Measurements from ENCODE around the gene PROCA1. TPM values are rescaled to one million over a fixed set of nuclear protein-coding genes. Genes with fewer than 3 reads are reported as not detected.
A peak's percentile ranks its signal among the peaks of the same experiment; 100 is the strongest.

Gene PROCA1
- total and polyA plus RNA-seq, 2 of the 13 experiments (the other 11 are each of a cell fraction or from before 2014, with no cell fraction given) = 0.73 to 1.5 TPM

DNA sequence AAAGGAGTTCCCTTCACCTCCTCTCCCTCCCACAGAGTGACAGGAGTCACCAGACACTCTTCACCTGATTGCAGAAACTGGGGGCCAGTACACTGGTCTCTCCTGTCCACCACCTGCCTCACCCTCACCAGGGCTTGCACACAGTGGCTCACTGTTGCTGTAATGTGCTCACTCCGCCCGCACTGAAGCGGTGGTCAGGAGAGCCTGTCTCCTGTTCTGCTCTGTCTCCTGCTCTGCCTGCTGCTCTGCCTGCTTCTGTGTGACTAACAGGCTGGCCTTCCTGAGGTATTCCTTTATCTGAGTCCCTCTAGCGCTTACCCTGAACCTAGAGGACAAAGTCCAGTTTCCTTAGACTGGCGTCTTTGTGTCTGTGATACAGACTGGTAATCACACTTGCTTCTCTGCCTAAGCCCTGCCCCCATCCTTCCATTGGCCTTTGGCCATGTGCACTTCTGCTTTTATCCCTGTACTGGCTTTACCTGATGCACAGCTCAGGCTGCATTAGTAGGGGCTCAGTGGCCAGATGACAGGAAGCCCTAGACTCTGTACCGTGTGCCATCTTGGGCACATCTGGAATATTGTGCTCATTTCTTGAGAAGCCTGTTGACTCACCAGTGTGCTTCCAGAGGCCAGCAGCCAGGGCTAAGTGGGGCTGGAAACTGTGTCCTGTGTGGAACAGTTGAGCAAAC is 13.3 kb downstream of the PROCA1 start (continued):
- TF ChIP-seq, protein P1, sequence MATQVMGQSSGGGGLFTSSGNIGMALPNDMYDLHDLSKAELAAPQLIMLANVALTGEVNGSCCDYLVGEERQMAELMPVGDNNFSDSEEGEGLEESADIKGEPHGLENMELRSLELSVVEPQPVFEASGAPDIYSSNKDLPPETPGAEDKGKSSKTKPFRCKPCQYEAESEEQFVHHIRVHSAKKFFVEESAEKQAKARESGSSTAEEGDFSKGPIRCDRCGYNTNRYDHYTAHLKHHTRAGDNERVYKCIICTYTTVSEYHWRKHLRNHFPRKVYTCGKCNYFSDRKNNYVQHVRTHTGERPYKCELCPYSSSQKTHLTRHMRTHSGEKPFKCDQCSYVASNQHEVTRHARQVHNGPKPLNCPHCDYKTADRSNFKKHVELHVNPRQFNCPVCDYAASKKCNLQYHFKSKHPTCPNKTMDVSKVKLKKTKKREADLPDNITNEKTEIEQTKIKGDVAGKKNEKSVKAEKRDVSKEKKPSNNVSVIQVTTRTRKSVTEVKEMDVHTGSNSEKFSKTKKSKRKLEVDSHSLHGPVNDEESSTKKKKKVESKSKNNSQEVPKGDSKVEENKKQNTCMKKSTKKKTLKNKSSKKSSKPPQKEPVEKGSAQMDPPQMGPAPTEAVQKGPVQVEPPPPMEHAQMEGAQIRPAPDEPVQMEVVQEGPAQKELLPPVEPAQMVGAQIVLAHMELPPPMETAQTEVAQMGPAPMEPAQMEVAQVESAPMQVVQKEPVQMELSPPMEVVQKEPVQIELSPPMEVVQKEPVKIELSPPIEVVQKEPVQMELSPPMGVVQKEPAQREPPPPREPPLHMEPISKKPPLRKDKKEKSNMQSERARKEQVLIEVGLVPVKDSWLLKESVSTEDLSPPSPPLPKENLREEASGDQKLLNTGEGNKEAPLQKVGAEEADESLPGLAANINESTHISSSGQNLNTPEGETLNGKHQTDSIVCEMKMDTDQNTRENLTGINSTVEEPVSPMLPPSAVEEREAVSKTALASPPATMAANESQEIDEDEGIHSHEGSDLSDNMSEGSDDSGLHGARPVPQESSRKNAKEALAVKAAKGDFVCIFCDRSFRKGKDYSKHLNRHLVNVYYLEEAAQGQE (IDR thresholded peaks at IDR 0.05; ENCODE audit: borderline replicate concordance in 1 of 2, low read depth in 1 of 2, low read length in 2 of 2) = no peak; a peak in 1 of 4 replicates
- TF ChIP-seq KLF6 (CRISPR knock-in tag; IDR thresholded peaks at IDR 0.05) (0 out of 2 replicates have a peak, but pooled peaks have one; percentile 26), ZNF280D (CRISPR knock-in tag; IDR thresholded peaks at IDR 0.05) (peak; percentile 92), HMGA1 (CRISPR knock-in tag; conservative IDR thresholded peaks at IDR 0.05) (no peak), HNF4A (CRISPR knock-in tag; IDR thresholded peaks at IDR 0.05) (peak; percentile 99), ZNF691 (CRISPR knock-in tag; IDR thresholded peaks at IDR 0.05; ENCODE audit: borderline replicate concordance, low read depth) (peak; percentile 53; the same call in 1 of the 2 replicates), PLRG1 (conservative IDR thresholded peaks at IDR 0.05) (no peak), NFYB (CRISPR knock-in tag; IDR thresholded peaks at IDR 0.05) (peak; percentile 37; the same call in 1 of the 2 replicates), IKZF4 (CRISPR knock-in tag; IDR thresholded peaks at IDR 0.05; ENCODE audit: borderline replicate concordance, low read depth, not compliant biosample characterization) (peak; percentile 57), CREM (IDR thresholded peaks at IDR 0.05) (peak; percentile 58; the same call in 1 of the 2 replicates), CREM (CRISPR knock-in tag; IDR thresholded peaks at IDR 0.05) (no peak), ZNF136 (CRISPR knock-in tag; IDR thresholded peaks at IDR 0.05; ENCODE audit: low read depth) (0 out of 2 replicates have a peak, but pooled peaks have one; percentile 43), ZNF232 (CRISPR knock-in tag; IDR thresholded peaks at IDR 0.05; ENCODE audit: borderline replicate concordance) (no peak; the same call in 1 of the 2 replicates), TGIF2 (CRISPR knock-in tag; IDR thresholded peaks at IDR 0.05) (peak; percentile 62), RXRB (CRISPR knock-in tag; IDR thresholded peaks at IDR 0.05; ENCODE audit: borderline replicate concordance) (peak; percentile 87), FOSL2 (CRISPR knock-in tag; IDR thresholded peaks at IDR 0.05) (peak; percentile 86)
- TF ChIP-seq, protein P2, sequence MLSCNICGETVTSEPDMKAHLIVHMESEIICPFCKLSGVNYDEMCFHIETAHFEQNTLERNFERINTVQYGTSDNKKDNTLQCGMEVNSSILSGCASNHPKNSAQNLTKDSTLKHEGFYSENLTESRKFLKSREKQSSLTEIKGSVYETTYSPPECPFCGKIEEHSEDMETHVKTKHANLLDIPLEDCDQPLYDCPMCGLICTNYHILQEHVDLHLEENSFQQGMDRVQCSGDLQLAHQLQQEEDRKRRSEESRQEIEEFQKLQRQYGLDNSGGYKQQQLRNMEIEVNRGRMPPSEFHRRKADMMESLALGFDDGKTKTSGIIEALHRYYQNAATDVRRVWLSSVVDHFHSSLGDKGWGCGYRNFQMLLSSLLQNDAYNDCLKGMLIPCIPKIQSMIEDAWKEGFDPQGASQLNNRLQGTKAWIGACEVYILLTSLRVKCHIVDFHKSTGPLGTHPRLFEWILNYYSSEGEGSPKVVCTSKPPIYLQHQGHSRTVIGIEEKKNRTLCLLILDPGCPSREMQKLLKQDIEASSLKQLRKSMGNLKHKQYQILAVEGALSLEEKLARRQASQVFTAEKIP (CRISPR knock-in tag; IDR thresholded peaks at IDR 0.05; ENCODE audit: borderline replicate concordance) = no peak
- TF ChIP-seq, protein P3, sequence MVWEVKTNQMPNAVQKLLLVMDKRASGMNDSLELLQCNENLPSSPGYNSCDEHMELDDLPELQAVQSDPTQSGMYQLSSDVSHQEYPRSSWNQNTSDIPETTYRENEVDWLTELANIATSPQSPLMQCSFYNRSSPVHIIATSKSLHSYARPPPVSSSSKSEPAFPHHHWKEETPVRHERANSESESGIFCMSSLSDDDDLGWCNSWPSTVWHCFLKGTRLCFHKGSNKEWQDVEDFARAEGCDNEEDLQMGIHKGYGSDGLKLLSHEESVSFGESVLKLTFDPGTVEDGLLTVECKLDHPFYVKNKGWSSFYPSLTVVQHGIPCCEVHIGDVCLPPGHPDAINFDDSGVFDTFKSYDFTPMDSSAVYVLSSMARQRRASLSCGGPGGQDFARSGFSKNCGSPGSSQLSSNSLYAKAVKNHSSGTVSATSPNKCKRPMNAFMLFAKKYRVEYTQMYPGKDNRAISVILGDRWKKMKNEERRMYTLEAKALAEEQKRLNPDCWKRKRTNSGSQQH (CRISPR knock-in tag; IDR thresholded peaks at IDR 0.05; ENCODE audit: low read depth) = peak; percentile 46; the same call in 1 of the 2 replicates

Measured in HepG2 (cell line).